K562 (cell line): ENCODE data around the gene MATN4. TPM values are rescaled to one million over a fixed set of nuclear protein-coding genes. Genes with fewer than 3 reads are reported as not detected.

Experiments used
- AFF4 ChIP-seq: sonication (generic); formaldehyde crosslinking; IDR thresholded peaks from 2 replicates; pipeline ENCODE4 v1.8.0; 2023; ENCODE audit warnings: mild to moderate bottlenecking, missing genetic modification reagents
- ARID1B ChIP-seq: fragments of 450-650 bp; IDR thresholded peaks from 2 replicates; pipeline ENCODE4 v1.6.1; 2016; ENCODE audit warnings: antibody characterized with exemption, mild to moderate bottlenecking, inconsistent platforms
- CBFA2T2 ChIP-seq: fragments of 450-650 bp; conservative IDR thresholded peaks from 2 replicates; pipeline ENCODE4 v1.6.1; 2017; ENCODE audit warnings: mild to moderate bottlenecking
- CBFA2T3 ChIP-seq: fragments of 450-650 bp; IDR thresholded peaks from 2 replicates; pipeline ENCODE4 v1.6.1; 2017
- CREB5 ChIP-seq: fragments of 250-450 bp; sonication (Bioruptor Pico); IDR thresholded peaks from 2 replicates; pipeline ENCODE4 v1.5.0; 2020; ENCODE audit warnings: mild to moderate bottlenecking
- CTBP1 ChIP-seq: fragments of 450-650 bp; IDR thresholded peaks from 2 replicates; pipeline ENCODE4 v1.6.1; 2016; ENCODE audit warnings: borderline replicate concordance
- DPF2 ChIP-seq: fragments of 450-650 bp; IDR thresholded peaks from 2 replicates; pipeline ENCODE4 v1.6.1; 2016
- FOXK2 ChIP-seq, 2 experiments: fragments of 450-650 bp; IDR thresholded peaks in 1 of 2; conservative IDR thresholded peaks in 1 of 2; 2 replicates each; pipeline ENCODE4 v1.6.1; 2016; ENCODE audit warnings: low read depth in 2 of 2, mild to moderate bottlenecking in 1 of 2
- HDAC2 ChIP-seq: fragments of 450-650 bp; IDR thresholded peaks from 2 replicates; pipeline ENCODE4 v1.6.1; 2016; ENCODE audit warnings: mild to moderate bottlenecking
- HMG20A ChIP-seq: fragments of 450-650 bp; formaldehyde crosslinking; conservative IDR thresholded peaks from 2 replicates; pipeline ENCODE4 v1.4.0; 2020; ENCODE audit warnings: mild to moderate bottlenecking, mixed read lengths
- KLF6 ChIP-seq: fragments of 250-450 bp; sonication (Bioruptor Pico); IDR thresholded peaks from 2 replicates; pipeline ENCODE4 v1.4.0; 2020; ENCODE audit warnings: mild to moderate bottlenecking, moderate library complexity, borderline replicate concordance
- MEF2A ChIP-seq: IDR thresholded peaks from 2 replicates; pipeline ENCODE4 v1.6.1; 2011; ENCODE audit warnings: low read depth, mild to moderate bottlenecking, low read length, moderate library complexity; ENCODE audit not compliant: control insufficient read depth
- MEIS2 ChIP-seq: fragments of 450-650 bp; IDR thresholded peaks from 2 replicates; pipeline ENCODE4 v1.6.1; 2014; ENCODE audit warnings: mild to moderate bottlenecking; ENCODE audit not compliant: partially characterized antibody
- SRF ChIP-seq, 2 experiments: fragments of 250-450, 450-650 bp in 1 of 2; sonication (Bioruptor Pico) in 1 of 2; sonication (generic) in 1 of 2; formaldehyde crosslinking; IDR thresholded peaks; 2 replicates each; pipeline versions ENCODE4 v1.5.0 to v1.5.1; 2020 to 2022; ENCODE audit warnings: mild to moderate bottlenecking in 1 of 2, missing genetic modification reagents in 1 of 2
- TCF3 ChIP-seq: sonication (generic); formaldehyde crosslinking; IDR thresholded peaks from 2 replicates; pipeline ENCODE4 v1.4.0; 2020; ENCODE audit warnings: mild to moderate bottlenecking, missing genetic modification reagents
- TEAD4 ChIP-seq, 2 experiments: sonication (generic) in 1 of 2; formaldehyde crosslinking in 1 of 2; IDR thresholded peaks; 2 replicates each; pipeline versions ENCODE4 v1.6.1 to v1.8.0; 2012 to 2022; ENCODE audit warnings: borderline replicate concordance in 1 of 2, inconsistent platforms in 1 of 2, low read length in 1 of 2, mild to moderate bottlenecking in 1 of 2, missing genetic modification reagents in 1 of 2
- ZNF121 ChIP-seq: sonication (generic); formaldehyde crosslinking; conservative IDR thresholded peaks from 2 replicates; pipeline ENCODE4 v1.8.0; 2022; ENCODE audit warnings: missing genetic modification reagents
- ZNF780A ChIP-seq: fragments of 250-450 bp; sonication (Bioruptor Pico); IDR thresholded peaks from 2 replicates; pipeline ENCODE4 v1.5.0; 2021; ENCODE audit warnings: mild to moderate bottlenecking
- polyA plus RNA-seq, 8 experiments: library from polyadenylated mRNA; depleted of rRNA in 4 of 8; stranded (reverse) in 5 of 8; unstranded in 3 of 8; fragments of >200 nt; fragmentation: Nextera tagmentation in 2 of 8; fragmentation: Illumina TruSeq in 1 of 8; extraction: Ambion mirVana in 2 of 8; extraction: Trizol in 1 of 8; gene quantifications; 2 replicates each; pipeline versions ENCODE4 v1.2.1 to v1.2.3, GENCODE V29; 2011 to 2014; ENCODE audit warnings: inconsistent platforms in 1 of 8, missing spikeins in 1 of 8
- total RNA-seq, 7 experiments: library from RNA; depleted of rRNA in 6 of 7; stranded (reverse); fragments of >200 nt in 6 of 7; fragmentation: Illumina TruSeq in 2 of 7; extraction: Trizol in 2 of 7; gene quantifications; 2 replicates each; pipeline versions ENCODE4 v1.2.1 to v1.2.3, GENCODE V29; 2011 to 2021; ENCODE audit warnings: low replicate concordance in 1 of 7
- TF ChIP-seq, protein P1 (sequence below): fragments of 150-350 bp; IDR thresholded peaks from 2 replicates; pipeline ENCODE4 v1.6.1; 2014; ENCODE audit warnings: low read depth, mild to moderate bottlenecking, low read length, borderline replicate concordance
- TF ChIP-seq, protein P2 (sequence below): sonication (generic); formaldehyde crosslinking; IDR thresholded peaks from 2 replicates; pipeline ENCODE4 v1.9.0; 2022; ENCODE audit warnings: mild to moderate bottlenecking, missing genetic modification reagents

Gene MATN4
- total and polyA plus RNA-seq, 9 of the 15 experiments (the other 6 are each of a cell fraction or from before 2014, with no cell fraction given): 0.09 TPM; not detected in 8

DNA sequence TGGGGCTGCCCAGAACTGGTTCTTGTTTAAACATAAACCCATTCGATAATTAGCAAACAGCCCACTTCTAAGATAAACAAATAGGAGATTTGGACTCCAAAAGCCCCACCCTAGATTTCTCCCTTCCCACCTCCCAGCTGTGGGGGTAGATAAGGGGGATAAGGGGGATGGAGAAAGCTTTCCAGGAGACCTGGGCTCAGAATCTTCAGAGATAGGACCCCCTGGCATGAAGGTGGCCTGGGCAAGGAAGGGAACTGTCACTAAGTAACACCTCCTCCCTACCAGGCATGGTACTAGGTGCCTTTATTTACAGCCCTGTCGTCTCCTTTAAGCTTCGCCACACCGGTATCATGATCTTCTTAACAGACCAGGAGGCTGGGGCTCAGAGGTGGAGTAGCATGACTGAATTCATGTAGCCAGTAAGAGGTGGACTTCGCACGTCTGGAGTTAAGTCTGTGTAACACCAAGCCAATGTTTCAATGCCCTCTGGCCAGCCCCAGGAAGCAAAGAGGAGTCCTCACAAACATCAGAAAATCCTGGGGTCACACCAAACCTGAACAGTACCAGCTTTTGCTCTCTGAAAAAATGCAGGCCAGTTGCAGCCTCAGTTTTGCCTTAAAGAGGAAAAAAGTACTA is 35.6 kb upstream of the MATN4 start (continued):
- TF ChIP-seq AFF4 (peak; percentile 15; the same call in 1 of the 2 replicates), ZNF121 (CRISPR knock-in tag) (no peak), CTBP1 (peak; percentile 10; the same call in 1 of the 2 replicates), SRF (CRISPR knock-in tag; IDR thresholded peaks at IDR 0.05) (no peak), FOXK2 (conservative IDR thresholded peaks at IDR 0.05 in 1 of 2, IDR thresholded peaks at IDR 0.05 in 1 of 2; ENCODE audit: low read depth in 2 of 2) (no peak), HMG20A (CRISPR knock-in tag) (no peak), ARID1B (peak; percentile 77), MEIS2 (peak; percentile 70), HDAC2 (0 out of 2 replicates have a peak, but pooled peaks have one; percentile 68), MEF2A (no peak), CBFA2T2 (peak; percentile 70), TEAD4 (IDR thresholded peaks at IDR 0.05; ENCODE audit: low read length) (peak; percentile 48), TEAD4 (CRISPR knock-in tag; IDR thresholded peaks at IDR 0.05; ENCODE audit: borderline replicate concordance) (no peak), ZNF780A (CRISPR knock-in tag) (no peak), TCF3 (CRISPR knock-in tag) (peak; percentile 56), CBFA2T3 (peak; percentile 81), CREB5 (no peak), DPF2 (peak; percentile 32), KLF6 (CRISPR knock-in tag) (no peak)
- TF ChIP-seq, protein P1, sequence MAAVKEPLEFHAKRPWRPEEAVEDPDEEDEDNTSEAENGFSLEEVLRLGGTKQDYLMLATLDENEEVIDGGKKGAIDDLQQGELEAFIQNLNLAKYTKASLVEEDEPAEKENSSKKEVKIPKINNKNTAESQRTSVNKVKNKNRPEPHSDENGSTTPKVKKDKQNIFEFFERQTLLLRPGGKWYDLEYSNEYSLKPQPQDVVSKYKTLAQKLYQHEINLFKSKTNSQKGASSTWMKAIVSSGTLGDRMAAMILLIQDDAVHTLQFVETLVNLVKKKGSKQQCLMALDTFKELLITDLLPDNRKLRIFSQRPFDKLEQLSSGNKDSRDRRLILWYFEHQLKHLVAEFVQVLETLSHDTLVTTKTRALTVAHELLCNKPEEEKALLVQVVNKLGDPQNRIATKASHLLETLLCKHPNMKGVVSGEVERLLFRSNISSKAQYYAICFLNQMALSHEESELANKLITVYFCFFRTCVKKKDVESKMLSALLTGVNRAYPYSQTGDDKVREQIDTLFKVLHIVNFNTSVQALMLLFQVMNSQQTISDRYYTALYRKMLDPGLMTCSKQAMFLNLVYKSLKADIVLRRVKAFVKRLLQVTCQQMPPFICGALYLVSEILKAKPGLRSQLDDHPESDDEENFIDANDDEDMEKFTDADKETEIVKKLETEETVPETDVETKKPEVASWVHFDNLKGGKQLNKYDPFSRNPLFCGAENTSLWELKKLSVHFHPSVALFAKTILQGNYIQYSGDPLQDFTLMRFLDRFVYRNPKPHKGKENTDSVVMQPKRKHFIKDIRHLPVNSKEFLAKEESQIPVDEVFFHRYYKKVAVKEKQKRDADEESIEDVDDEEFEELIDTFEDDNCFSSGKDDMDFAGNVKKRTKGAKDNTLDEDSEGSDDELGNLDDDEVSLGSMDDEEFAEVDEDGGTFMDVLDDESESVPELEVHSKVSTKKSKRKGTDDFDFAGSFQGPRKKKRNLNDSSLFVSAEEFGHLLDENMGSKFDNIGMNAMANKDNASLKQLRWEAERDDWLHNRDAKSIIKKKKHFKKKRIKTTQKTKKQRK: no peak
- TF ChIP-seq, protein P2, sequence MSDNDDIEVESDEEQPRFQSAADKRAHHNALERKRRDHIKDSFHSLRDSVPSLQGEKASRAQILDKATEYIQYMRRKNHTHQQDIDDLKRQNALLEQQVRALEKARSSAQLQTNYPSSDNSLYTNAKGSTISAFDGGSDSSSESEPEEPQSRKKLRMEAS (CRISPR knock-in tag): no peak
